Neutrophil (primary cell): Measurements from ENCODE around the gene SEMA4C.

Experiments
- H3K27ac ChIP-seq: fragments of 200-600 bp; sonication (generic); 2 replicates; pipeline ENCODE4 v1.5.1; 2016; ENCODE audit warnings: mild to moderate bottlenecking, moderate library complexity
- H3K27me3 ChIP-seq: fragments of 200-600 bp; sonication (generic); 2 replicates; pipeline ENCODE4 v1.6.0; 2016; ENCODE audit warnings: mild to moderate bottlenecking
- H3K36me3 ChIP-seq: fragments of 200-600 bp; sonication (generic); 2 replicates; pipeline ENCODE4 v1.5.1; 2017
- H3K4me1 ChIP-seq, 2 experiments: fragments of 200-600 bp in 1 of 2; sonication (generic) in 1 of 2; 1 replicate in 1 of 2; 2 replicates in 1 of 2; pipeline versions ENCODE4 v1.5.1 to v1.6.1; 2013 to 2016; ENCODE audit warnings: low read depth in 1 of 2, low read length in 1 of 2, mild to moderate bottlenecking in 1 of 2, moderate library complexity in 1 of 2; ENCODE audit not compliant: control insufficient read depth in 1 of 2, insufficient read depth in 1 of 2
- H3K4me3 ChIP-seq, 2 experiments: fragments of 200-600 bp in 1 of 2; sonication (generic) in 1 of 2; 1 replicate in 1 of 2; 2 replicates in 1 of 2; pipeline ENCODE4 v1.5.1; 2013 to 2016; ENCODE audit warnings: low read depth in 1 of 2, low read length in 1 of 2, mild to moderate bottlenecking in 1 of 2, moderate library complexity in 1 of 2
- H3K9me3 ChIP-seq: fragments of 200-600 bp; sonication (generic); 2 replicates; pipeline ENCODE4 v1.5.1; 2016
- TF ChIP-seq, protein P1 (sequence below): fragments of 200-600 bp; sonication (generic); IDR thresholded peaks from 2 replicates; pipeline ENCODE4 v1.5.1; 2016; ENCODE audit warnings: antibody characterized with exemption

Gene SEMA4C

DNA sequence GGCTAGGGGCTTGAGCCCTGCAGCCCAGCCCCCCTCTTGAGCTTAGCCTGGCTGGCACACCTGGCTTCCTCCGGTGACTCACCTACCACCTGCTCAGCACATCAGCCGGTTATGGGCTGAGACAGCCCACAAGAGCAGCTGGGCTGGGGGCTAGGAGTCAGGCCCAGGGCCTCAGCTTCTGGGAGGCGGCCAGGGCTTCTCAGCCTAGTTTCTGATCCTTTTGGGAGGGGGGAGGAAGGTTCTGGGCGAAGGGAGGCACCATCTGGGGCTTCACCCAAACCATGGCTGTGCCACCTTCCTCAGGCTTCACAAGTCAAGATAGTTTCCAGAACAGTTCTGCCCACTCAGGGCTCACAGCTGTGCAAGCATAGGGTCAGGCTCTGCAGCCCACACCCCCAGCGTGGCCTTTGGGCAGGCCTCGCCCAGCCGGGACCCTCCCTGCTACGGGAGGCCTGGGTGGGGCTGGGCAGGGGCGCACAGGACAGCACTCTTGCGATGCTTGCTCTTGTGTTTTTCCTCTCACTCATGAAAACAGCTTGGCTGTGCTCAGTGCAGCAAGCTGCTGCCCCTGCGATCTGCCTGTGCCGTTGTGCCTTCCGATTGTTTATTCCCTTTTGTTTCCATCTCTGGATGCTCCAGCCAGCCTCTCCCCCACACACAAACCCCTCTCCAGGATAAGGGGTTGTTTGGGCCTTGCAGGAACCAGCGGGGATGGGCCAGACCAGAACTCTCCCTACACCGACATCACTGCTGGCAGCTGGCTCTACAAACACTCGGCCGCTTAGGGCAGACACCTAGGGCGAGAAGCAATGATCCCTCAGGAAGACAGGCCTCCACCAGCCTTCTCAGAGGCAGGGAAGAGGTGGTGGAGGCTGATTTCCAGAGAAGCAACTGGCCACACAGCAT, 26.1 kb upstream of the SEMA4C start:
- H3K36me3 ChIP-seq = no peaks in the 10 kb centered on the region
- peaks cover 19% of the 10 kb centered on the region for H3K27me3 ChIP-seq
- no peaks in the 10 kb centered on the region for H3K4me1 ChIP-seq
- H3K9me3 ChIP-seq = no peaks in the 10 kb centered on the region
- no peak overlapping the region for H3K4me3 ChIP-seq
- TF ChIP-seq, protein P1, sequence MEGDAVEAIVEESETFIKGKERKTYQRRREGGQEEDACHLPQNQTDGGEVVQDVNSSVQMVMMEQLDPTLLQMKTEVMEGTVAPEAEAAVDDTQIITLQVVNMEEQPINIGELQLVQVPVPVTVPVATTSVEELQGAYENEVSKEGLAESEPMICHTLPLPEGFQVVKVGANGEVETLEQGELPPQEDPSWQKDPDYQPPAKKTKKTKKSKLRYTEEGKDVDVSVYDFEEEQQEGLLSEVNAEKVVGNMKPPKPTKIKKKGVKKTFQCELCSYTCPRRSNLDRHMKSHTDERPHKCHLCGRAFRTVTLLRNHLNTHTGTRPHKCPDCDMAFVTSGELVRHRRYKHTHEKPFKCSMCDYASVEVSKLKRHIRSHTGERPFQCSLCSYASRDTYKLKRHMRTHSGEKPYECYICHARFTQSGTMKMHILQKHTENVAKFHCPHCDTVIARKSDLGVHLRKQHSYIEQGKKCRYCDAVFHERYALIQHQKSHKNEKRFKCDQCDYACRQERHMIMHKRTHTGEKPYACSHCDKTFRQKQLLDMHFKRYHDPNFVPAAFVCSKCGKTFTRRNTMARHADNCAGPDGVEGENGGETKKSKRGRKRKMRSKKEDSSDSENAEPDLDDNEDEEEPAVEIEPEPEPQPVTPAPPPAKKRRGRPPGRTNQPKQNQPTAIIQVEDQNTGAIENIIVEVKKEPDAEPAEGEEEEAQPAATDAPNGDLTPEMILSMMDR = no peak
- no peak overlapping the region for H3K27ac ChIP-seq

DNA sequence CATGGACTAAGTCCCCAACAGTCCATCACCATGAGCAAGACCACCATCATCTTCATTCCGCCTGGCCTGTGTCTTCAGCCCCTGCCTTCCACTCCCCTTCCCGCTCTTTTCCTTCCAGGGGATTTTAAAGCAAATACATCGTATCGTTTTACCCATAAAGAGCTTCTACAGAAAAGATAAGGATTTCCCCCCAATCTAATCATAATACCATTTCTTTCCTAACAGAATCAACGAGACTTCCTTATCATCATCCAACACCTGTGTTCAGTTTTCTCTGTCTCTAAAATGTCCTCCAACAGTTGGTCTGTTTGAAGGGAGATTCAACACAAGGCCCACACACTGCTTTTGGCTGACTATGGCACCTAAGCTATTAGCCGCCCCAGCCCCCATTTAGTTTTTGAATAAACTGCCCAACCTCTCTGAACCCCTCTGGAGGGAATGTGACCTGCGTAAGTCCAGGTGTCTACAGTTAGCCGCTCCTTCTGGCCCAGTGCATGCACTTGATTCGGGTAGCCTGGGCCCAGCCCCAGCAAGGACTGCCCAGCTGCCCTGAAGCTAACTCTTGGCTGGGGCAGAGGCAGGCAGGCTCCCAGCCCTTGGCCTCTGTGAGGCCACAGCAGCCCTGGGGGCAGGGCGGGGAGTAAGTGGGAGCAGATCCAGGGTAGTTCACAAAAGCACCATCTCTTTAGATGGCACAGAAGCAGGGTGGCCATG, 25.3 kb upstream of the SEMA4C start:
- TF ChIP-seq, protein P1 = no peak
- Histone ChIP-seq H3K27ac (no peak overlapping the region), H3K36me3 (no peaks in the 10 kb centered on the region), H3K27me3 (peaks cover 19% of the 10 kb centered on the region), H3K4me3 (no peak overlapping the region), H3K4me1 (no peaks in the 10 kb centered on the region), H3K9me3 (no peaks in the 10 kb centered on the region)

GRCh38 chr2:96894151-96894531, 24.3 kb upstream of the SEMA4C start:
- Histone ChIP-seq H3K27me3 (peaks cover 19% of the 10 kb centered on the region), H3K4me1 (no peaks in the 10 kb centered on the region), H3K9me3 (no peaks in the 10 kb centered on the region), H3K36me3 (no peaks in the 10 kb centered on the region), H3K4me3 (no peak overlapping the region), H3K27ac (no peak overlapping the region)
- TF ChIP-seq, protein P1 = no peak

GRCh38 chr2:96893289-96894150, 23.6 kb upstream of the SEMA4C start:
- H3K36me3 ChIP-seq = no peaks in the 10 kb centered on the region
- H3K27me3 ChIP-seq = peaks cover 19% of the 10 kb centered on the region
- H3K4me1 ChIP-seq = no peaks in the 10 kb centered on the region
- no peak overlapping the region for H3K4me3 ChIP-seq
- no peak overlapping the region for H3K27ac ChIP-seq
- H3K9me3 ChIP-seq = no peaks in the 10 kb centered on the region
- TF ChIP-seq, protein P1 = no peak

GRCh38 chr2:96891591-96892333, 21.9 kb upstream of the SEMA4C start:
- Histone ChIP-seq H3K36me3 (no peaks in the 10 kb centered on the region), H3K4me3 (no peak overlapping the region), H3K9me3 (no peaks in the 10 kb centered on the region), H3K27me3 (peaks cover 11% of the 10 kb centered on the region), H3K4me1 (no peaks in the 10 kb centered on the region), H3K27ac (no peak overlapping the region)
- TF ChIP-seq, protein P1 = no peak
